ENCODE measurements around the gene SLC31A1.

SLC31A1 gene

GRCh38 chr9:113221003-113221799 lies at the start of gene SLC31A1, which contains the start of gene FKBP15:
SLC31A1 (plus strand) TSS chr9:113221544; CDS start chr9:113256149, 34,605 bp downstream.
FKBP15 (minus strand) TSS chr9:113221277; CDS start chr9:113221243, 34 bp downstream.
- peak; percentile 92 for DNase-seq (ENCODE audit: low read depth)

GRCh38 chr9:113173341-113173740 lies 48.0 kb upstream of the SLC31A1 start:
- DNase-seq (ENCODE audit: low read depth): no peak

- DNase-seq (ENCODE audit: low read depth): no peak
Observed at GRCh38 chr9:113176803-113177202, 44.5 kb upstream of the SLC31A1 start.

- DNase-seq (ENCODE audit: low read depth): no peak
Observed at GRCh38 chr9:113177251-113177650, 44.1 kb upstream of the SLC31A1 start.

GRCh38 chr9:113178087-113178486 lies 43.3 kb upstream of the SLC31A1 start:
- DNase-seq (ENCODE audit: low read depth): no peak

- no peak for DNase-seq (ENCODE audit: low read depth)
Observed at GRCh38 chr9:113179839-113180238, 41.5 kb upstream of the SLC31A1 start.

- no peak for DNase-seq (ENCODE audit: low read depth)
Observed at GRCh38 chr9:113181165-113181564, 40.2 kb upstream of the SLC31A1 start.

GRCh38 chr9:113183956-113184488 lies 37.3 kb upstream of the SLC31A1 start:
- no peak for DNase-seq (ENCODE audit: low read depth)

GRCh38 chr9:113184539-113184938 lies 36.8 kb upstream of the SLC31A1 start:
- DNase-seq (ENCODE audit: low read depth): no peak

- DNase-seq (ENCODE audit: low read depth): no peak
Observed at GRCh38 chr9:113185271-113185670, 36.1 kb upstream of the SLC31A1 start.

- DNase-seq (ENCODE audit: low read depth): no peak
Observed at GRCh38 chr9:113186137-113186755, 35.1 kb upstream of the SLC31A1 start.

- no peak for DNase-seq (ENCODE audit: low read depth)
Observed at GRCh38 chr9:113187929-113188595, 33.3 kb upstream of the SLC31A1 start.

GRCh38 chr9:113192455-113192854 lies 28.9 kb upstream of the SLC31A1 start:
- DNase-seq (ENCODE audit: low read depth): no peak

- no peak for DNase-seq (ENCODE audit: low read depth)
Observed at GRCh38 chr9:113199683-113200329, 21.5 kb upstream of the SLC31A1 start.

GRCh38 chr9:113205432-113205831 lies 15.9 kb upstream of the SLC31A1 start:
- DNase-seq (ENCODE audit: low read depth): no peak

- DNase-seq (ENCODE audit: low read depth): no peak
Observed at GRCh38 chr9:113205861-113206260, 15.5 kb upstream of the SLC31A1 start.

- DNase-seq (ENCODE audit: low read depth): no peak
Observed at GRCh38 chr9:113210815-113211214, 10.5 kb upstream of the SLC31A1 start.

- DNase-seq (ENCODE audit: low read depth): no peak
Observed at GRCh38 chr9:113215132-113215531, 6.2 kb upstream of the SLC31A1 start.

- DNase-seq (ENCODE audit: low read depth): no peak
Observed at GRCh38 chr9:113216406-113216805, 4.9 kb upstream of the SLC31A1 start.

- no peak for DNase-seq (ENCODE audit: low read depth)
Observed at GRCh38 chr9:113219186-113219936, 2.0 kb upstream of the SLC31A1 start.

GRCh38 chr9:113219969-113220368 lies 1.4 kb upstream of the SLC31A1 start:
- no peak for DNase-seq (ENCODE audit: low read depth)
